Renal cortical epithelial cell (primary cell): Measurements from ENCODE around the gene TSPAN4. TPM values are rescaled to one million over a fixed set of nuclear protein-coding genes. Genes with fewer than 3 reads are reported as not detected.

Experiments
- DNase-seq: peaks from one replicate; pipeline ENCODE4 v3.0.0-alpha.2; 2011; ENCODE audit warnings: low read depth
- total RNA-seq: library from RNA; depleted of rRNA; stranded (reverse); fragments of >200 nt; gene quantifications from 2 replicates; pipeline ENCODE4 v1.2.3, GENCODE V29; 2014

TSPAN4 gene
- total RNA-seq, 1 donor from 2014 or later: 86.2 TPM

DNA sequence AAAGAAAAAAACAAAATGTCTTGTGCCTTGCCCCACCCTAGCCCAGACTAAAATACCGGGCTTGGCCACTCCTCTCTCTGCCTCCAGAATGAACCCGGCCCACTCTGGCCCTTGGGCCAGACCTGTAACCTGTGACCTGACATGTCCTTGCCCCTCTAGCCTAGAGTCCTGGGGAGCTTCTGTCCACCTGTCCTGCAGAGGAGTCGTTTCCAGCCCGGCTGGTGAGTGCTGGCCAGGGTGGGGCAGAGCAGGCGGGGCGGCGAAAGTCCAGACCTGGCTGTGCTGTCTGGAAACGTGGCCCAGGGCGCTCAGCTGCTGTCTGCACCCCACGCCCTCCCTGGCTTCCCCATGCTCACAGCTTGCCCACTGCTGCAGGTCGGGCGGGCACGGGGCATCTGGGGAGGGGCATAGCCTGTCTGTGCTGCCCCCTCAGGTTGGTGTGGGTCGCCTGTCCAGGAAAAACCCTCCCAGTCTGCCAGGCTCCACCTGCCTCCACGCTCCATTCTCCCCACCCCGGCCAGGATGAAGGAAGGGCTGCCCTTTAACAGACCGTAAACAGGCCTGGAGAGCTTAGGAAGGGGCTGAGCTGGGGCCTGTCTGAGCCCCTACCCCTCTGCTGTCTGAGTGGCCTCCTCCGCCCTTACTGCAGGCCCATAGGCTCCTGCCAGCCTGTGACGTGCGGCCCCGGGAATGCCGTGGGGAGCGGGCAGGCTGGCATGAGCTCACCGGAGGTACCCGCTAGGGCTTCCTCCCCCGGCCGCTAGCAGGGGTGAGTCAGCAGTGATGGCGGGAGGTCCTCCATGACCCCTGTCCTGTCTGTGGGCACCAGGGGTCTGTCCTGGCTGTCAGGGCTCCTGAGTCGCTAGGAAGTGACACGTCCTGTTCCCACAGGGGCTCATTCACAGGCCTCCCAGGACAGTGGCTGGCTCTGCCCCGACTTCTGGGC lies 8.0 kb upstream of the TSPAN4 start:
- peak; percentile 90 for DNase-seq

DNA sequence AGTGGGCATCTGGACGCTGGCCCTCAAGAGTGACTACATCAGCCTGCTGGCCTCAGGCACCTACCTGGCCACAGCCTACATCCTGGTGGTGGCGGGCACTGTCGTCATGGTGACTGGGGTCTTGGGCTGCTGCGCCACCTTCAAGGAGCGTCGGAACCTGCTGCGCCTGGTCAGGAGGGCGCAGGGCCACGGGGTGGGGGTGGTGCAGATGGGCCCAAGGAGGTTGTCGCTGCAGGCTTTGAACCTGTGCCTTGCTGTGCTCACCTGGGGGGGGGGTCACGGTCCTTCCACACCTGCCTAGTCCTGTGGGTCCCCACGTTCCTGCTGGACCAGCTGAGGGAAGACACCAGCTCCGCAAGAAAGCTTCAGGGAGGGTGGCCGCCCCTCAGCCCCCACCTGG lies 6.4 kb upstream of the TSPAN4 start:
- DNase-seq: no peak

DNA sequence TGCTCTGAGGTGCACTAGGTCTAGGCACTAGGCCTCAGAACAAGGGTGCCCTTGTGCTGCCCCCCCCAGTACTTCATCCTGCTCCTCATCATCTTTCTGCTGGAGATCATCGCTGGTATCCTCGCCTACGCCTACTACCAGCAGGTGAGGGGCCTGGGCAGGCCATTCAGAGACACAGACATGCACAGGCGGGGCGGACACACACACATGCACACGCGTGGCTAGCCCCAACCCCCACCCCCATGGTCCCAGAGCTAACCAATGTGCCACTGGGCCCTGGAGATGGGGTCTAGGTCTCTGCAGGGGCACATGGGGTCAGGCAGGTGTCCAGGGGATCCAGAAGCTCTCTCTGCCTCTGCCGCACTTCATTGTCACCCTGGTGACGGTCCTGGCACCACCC lies 6.0 kb upstream of the TSPAN4 start:
- no peak for DNase-seq

DNA sequence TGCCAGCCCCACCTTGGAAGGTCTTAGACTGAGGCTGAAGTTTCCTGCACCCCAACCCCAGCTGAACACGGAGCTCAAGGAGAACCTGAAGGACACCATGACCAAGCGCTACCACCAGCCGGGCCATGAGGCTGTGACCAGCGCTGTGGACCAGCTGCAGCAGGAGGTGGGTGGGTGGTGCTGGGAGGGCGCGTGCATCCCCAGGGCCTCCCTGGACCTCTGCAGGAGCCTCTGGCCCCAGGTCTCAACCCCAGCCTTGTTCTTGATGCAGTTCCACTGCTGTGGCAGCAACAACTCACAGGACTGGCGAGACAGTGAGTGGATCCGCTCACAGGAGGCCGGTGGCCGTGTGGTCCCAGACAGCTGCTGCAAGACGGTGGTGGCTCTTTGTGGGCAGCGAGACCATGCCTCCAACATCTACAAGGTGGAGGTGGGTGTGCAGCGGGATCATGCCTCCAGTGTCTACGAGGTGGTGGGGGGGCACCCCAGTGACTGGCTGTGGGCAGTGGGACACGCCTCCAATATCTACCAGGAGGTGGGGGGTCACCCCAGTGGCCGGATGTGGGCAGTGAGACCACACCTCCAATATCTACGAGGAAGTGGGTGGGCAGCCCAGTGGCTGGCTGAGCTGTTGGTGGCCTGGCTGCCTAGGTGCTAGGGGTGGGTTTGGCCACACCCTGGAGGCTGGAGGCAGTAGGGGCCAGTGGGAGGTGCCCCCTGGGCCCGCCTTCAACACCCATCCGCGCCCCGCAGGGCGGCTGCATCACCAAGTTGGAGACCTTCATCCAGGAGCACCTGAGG lies 5.3 kb upstream of the TSPAN4 start:
- DNase-seq: no peak

DNA sequence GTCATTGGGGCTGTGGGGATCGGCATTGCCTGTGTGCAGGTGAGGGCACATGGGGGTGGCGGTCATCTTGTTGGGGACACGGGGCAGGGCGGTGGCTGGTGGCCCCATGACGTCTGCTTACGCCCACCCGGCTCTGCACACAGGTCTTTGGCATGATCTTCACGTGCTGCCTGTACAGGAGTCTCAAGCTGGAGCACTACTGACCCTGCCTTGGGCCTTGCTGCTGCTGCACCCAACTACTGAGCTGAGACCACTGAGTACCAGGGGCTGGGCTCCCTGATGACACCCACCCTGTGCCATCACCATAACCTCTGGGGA lies 4.7 kb upstream of the TSPAN4 start:
- no peak for DNase-seq

DNA sequence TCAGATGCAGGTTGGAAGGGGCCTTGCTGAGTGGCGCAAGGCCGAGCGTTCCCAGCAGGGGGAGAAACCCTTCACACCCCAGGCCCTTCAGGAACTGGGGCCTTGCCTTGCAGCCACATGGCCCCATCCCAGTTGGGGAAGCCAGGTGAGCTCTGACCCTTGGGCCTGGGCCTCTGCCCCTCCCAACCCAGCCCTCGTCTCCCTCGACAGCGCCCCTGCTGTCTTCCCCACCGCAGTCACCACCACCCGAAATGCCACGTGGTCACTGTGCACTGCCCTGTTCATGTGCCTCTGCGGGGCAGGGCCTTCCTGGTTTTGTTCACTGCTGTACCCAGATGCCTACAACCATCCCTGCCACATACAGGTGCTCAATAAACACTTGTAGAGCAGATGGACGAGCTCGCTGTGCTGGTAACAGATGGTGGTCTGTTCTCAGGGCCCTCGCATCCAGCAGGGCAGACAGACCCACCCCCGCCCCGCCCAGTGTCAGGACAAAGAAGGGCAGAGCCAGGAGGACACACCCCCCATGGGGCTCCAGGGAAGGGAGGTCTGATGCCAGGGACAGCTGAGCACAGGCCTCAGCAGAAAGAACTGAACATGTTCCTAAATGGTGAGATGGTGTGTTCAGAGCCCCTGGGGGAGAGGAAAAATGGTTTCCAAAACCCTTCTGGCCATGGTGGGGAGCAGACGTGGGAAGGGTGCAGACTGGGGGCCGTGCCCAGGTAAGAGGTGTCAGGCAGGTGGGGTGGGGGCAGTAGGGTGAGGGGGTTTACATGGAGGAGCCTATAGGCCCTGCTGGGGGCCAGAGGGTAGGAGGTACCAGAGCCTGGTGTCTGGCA lies 4.0 kb upstream of the TSPAN4 start:
- DNase-seq: no peak

DNA sequence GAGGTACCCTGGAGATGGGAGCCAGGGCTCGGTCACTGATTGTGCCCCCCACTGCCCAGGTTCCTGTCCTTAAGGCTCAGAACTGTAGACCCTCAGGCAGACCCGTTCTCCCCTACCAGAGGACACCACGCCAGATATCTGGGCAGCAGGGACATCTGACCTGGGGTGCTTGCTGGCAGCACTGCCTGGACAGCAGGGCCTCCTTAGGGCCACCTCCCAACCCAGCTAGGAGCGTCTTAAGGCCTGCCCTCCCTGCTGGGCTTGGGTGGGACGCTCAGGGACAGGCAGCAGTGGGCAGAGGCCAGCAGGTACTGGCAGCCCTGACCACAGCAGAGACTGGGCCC lies 3.4 kb upstream of the TSPAN4 start:
- no peak for DNase-seq

DNA sequence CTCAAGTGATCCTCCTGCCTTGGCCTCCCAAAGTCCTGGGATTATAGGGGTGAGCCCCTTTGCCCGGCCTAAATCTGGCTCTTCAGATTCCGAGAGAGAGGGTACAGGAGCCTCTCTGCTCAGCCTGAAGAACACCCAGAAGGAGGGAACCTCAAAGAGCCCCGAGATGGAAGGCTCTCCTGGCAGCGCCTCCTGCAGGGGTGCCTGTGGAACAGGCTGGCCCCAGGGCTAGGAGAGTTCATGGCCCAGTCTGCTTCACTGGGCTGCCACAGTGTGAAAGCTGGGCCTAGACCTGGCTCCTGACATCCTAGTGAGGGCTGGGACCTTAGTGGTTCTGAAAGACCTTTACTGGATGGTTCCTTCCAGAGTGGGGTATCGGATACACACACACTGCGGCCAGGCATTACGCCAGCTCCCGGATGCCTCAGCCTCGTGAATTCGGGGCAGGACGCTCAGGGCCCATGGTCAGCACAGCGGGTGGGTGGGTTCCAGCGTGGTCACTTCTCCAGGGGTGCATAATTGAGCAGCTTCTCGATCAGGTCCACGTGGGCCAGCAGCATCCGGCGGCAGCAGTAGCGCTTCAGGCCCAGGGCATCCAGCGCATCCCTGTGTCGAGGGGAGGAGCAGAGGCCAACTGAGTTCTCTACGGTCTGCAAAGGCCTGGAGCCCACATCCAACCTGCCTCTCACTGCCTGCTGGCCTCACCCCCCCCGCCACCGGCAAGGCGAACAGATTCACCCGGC lies 2.6 kb upstream of the TSPAN4 start:
- no peak for DNase-seq

DNA sequence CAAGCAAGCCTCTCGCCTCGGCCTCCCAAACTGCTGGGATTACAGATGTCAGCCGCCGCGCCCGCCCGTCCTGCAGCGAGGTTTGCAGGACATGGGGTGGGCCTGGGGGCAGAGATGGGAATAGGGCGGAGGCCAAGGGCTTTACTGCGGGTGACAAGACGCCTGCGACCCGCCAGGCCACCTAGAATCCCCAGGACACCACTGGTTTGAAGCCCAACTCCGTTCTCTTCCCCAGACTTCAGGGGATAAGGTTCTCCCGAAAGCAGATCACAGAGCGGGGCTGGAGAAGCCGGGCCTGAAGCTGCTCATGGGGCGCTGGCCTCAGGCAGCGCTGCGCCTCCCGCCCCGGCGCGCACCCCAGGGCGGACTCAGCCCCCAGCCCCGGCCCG lies 677 bp upstream of the TSPAN4 start:
- DNase-seq: no peak

DNA sequence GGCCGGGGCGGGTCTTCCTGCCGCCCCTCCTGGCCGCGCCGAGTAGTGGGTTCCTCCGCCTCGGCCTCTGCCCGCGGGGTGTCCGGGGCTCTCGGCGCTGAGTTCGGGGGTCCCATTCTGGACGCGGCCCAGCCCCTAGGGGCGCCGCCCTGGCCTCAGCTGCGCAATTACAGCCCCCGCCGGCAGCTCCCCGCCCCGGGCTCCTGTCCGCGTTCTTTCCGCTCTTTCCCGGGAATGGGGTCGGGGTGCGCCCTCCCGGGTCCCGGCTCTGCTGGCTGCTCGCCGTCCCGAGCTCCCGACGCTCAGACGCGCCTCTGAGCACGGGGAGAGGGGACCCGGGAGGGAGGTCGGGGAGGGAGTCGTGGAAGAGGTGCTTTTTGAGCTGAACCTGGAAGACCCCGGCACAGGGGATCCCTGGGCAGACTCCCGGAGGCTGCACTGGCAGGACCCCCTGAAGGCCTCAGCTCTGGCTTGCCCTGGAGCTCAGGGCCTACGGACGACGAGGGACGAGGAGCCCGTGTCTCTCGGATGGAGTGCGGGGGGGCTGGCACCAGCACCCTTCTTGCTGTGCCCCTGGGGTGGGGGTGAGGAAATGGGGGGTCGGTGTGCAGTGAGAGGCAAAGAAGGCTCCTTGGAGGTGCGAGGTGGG lies 558 bp downstream of the TSPAN4 start:
- no peak for DNase-seq

DNA sequence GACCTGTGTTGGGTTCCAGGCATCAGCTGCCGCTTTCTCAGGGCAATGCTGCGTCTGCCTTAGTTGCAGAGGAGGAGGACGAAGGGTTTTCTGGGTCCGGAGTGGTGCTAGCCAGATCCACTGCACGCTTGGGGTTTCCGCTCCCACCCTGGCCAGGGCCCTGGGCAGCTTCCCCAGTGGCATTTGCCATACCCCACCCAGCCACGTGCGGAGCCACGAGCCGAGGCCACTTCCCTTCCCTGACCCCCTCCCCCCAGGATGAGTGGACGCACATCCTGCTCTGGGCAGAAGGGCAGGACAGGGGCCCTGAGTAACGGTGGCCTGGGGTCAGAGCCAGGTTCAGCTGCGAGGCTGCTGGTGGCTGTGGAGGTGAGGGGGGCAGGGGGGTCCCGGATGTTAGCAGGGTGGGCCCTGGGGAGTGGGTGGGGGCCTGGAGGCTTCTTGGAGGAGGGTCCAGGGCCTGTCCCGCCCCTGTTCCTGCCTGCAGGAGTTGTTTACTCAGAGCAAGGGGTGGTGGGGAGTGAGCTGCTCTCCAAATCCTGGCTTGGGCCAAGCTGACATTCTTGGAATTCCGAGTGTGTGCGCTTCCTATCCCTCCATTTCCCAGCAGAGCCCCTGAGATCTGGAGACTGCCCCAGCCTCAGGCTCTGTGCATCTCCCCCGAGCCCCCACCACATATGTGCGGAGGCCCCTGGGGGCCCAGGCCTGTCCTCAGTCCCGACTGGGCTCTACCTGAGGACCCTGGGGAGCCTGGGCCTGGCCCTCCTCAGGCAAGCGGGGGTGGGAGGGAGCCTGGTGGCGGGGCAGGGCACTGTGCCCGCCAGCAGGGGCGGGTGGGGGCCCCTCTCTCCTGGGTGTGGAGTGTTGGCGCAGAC lies 1.4 kb downstream of the TSPAN4 start:
- peak; percentile 90 for DNase-seq

DNA sequence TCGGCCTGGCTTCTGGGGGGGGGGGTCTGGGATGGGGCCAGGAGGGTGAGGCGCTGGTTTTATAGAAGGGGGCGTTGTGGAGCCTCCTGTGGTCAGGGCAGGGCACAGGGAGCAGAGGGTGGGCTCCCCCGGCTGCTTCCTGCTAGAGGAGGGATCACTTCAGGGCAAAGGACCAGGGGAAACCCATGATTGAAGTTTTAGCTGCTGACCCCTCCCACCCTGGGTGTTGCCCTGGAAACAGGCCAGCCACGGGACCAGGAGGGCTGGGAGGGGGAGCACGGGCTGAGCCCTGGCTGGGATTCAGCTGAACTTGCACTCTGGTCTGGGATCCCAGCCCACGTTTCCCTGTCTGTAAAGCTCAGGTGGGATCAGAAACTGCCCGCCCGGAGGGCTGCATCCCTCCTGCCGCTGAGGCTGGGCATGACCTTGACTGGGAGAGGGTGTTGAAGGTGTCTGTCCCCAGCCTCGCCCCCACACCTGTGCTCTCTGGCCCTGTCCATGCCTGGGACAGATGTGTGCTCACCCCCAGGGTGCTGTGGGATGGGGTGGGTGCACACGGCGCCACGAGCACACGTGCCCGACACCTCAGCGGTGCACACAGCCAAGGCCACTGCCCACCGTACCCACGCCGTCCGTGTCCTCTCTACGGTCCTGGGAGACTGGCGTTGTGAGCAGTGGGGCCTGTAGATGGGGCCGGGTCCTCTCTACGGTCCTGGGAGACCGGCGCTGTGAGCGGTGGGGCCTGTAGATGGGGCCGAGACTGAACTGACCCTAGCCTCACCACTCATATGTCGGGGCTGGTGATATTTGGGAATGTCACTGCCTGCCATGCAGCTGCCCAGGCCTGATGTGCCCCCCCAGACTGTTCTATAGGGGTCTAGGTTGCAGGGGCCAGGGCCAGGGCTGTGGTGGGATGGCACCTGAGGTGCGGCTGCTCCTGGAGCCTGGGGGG lies 2.3 kb downstream of the TSPAN4 start:
- DNase-seq: peak; percentile 88

DNA sequence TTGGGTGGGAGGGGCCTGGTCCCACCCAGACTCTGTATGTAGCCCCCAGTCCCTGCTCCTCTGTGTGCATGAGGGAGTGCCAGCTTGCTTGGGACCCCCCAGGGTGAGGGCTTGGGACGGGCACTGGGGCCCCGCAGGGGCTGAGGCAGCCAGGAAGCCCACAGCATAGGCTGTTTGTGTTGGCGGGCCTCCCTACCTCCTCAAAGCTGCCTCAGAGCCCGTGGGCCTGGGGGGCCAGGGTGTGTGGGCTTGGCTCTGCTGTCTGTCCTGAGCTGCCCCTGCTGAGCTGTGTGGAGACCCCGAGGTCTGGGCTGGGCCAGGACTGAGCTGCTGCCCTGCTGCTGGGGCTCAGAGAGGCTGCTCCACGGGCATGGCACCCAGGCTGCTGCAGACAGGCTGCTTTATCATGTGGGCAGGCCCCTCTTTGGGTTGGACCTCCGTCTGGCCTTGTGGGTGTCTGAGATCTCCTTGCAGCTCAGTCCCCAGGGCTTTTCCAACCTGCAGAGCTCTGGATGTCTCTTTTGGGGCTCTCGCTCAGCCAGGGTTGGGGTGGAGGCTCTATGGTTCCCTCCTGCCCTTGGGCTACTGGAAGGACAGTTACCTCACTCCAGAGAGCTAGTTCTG lies 3.3 kb downstream of the TSPAN4 start:
- no peak for DNase-seq

DNA sequence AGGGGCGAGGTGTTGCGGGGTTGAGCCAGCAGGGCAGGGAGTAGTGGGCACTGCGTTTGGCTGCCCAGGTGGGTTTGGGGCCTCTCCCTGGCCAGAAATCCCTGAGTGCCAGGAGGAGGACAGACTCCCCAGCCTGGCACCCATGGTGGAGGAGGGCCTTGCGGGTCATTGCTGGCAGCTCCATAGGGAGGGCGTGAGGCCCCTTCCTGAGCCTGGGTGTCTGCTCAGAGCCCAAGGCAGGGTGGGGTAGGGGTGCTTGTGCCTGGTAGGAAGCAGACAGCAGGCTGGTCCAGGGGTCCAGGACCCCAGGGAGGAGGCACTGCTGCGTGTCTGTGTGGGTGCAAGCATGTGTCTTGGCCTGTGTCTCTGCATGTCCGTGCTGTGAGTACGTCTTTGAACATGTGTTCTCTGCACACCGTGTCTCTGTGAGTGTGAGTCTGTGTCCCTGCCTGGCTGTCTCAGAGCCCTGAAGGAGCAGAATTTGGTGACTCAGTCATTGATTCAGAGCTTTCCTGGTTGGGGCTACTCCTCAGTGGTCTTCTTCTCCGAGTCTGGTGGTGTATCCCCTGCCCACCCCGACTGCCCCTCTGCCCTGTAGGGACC lies 3.9 kb downstream of the TSPAN4 start:
- DNase-seq: no peak

DNA sequence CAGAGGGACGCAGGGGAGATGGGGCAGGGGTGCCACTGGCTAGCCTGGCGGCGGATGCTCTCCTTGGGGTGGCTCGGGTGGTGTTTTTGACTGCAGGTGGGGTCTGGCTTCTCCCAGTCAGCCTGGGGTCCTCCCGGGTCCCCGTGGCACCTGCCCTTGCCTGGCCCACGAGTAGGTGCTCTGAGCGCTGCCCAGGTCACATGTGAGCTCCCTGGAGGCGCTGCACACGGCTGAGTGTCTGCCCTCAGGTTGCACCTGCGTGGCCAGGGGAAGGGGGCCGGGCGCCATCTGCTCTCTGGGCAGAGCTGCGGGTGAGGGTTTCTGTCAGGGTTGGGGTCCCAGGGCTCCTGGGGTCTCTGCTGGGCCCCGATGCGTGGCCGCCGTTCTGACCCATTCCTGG lies 5.2 kb downstream of the TSPAN4 start:
- DNase-seq: no peak

DNA sequence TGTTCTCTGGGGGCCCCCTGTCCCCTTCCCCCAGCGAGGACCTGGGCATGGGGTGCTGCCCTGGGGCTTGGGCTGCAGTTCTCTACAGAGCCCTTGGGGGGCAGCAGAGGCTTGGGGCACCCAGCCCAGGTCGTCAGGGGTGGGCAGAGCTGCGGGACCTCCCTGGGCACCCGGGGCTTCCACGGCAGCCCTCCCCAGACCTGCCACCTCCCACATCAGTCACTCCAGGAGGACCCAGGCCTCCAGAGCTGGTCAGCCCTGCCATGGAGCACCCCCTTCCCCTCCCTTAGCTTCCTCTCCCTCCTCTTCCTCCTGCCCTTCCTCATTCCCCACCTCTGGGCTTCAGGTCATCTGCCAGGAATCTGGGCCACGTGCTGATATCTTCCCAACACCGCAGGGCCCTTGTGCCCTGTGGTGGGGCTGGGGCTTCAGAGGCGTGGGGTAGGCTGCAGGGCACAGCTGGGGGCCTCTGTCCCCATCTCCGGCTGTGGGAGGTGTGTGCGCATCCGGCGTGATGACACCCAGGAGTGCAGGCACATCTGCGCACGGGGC lies 5.8 kb downstream of the TSPAN4 start:
- DNase-seq: no peak

DNA sequence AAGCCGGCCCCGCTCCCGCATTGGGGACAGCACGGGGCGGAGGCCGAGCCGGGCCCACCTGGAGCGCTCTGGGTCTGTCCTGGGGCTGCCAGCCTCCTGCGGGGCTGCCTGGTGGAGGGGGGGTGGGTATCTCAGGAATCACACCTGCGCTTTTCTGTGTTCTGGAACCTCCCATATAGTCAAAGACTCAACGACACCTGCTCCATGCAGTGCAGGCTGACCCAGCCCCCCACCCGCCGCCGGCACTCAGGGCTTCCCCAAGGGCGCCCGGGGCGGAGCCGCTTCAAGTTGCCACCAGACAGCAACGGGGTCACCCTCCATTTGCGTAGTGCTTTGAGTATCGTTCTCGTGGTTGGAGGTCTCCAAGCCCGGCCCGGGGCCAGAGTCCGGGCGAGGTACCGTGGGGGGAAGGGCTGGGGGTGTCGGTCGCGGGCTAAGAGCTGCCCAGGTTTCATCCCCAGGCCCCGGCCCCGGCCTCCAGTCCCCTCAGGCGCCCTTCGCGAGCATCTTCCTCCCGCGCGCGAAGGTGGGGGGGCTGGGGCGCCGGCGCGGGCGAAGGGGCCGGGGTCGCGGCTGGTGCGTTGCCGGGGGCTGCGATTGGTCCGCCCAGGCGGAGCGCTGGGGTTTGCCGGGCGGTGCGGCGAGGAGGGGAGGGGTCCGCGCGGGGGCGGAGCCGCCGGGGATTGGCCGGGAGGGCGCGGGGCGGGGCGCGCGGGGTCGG lies 6.6 kb downstream of the TSPAN4 start:
- no peak for DNase-seq
